ENCODE results near the gene RFX3.

- TF ChIP-seq, protein P1, sequence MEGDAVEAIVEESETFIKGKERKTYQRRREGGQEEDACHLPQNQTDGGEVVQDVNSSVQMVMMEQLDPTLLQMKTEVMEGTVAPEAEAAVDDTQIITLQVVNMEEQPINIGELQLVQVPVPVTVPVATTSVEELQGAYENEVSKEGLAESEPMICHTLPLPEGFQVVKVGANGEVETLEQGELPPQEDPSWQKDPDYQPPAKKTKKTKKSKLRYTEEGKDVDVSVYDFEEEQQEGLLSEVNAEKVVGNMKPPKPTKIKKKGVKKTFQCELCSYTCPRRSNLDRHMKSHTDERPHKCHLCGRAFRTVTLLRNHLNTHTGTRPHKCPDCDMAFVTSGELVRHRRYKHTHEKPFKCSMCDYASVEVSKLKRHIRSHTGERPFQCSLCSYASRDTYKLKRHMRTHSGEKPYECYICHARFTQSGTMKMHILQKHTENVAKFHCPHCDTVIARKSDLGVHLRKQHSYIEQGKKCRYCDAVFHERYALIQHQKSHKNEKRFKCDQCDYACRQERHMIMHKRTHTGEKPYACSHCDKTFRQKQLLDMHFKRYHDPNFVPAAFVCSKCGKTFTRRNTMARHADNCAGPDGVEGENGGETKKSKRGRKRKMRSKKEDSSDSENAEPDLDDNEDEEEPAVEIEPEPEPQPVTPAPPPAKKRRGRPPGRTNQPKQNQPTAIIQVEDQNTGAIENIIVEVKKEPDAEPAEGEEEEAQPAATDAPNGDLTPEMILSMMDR (IDR thresholded peaks at IDR 0.05) = no peak
- no peak for TF ChIP-seq POLR2AphosphoS5 (IDR thresholded peaks at IDR 0.05)
Observed at GRCh38 chr9:3262826-3263529, 262.8 kb downstream of the RFX3 start.
